MV-4-11 (cell line): ENCODE data around the gene MRPS33.
"Not testable (repeated sequence)": the region's sequence is repeated elsewhere in the genome, so short reads cannot be mapped to it uniquely, and the experiment has no call there.

Experiments used
- DNase-seq: peaks from one replicate; lab custom pipeline; 2025; lab: John Stamatoyannopoulos, UW

Gene MRPS33

DNA sequence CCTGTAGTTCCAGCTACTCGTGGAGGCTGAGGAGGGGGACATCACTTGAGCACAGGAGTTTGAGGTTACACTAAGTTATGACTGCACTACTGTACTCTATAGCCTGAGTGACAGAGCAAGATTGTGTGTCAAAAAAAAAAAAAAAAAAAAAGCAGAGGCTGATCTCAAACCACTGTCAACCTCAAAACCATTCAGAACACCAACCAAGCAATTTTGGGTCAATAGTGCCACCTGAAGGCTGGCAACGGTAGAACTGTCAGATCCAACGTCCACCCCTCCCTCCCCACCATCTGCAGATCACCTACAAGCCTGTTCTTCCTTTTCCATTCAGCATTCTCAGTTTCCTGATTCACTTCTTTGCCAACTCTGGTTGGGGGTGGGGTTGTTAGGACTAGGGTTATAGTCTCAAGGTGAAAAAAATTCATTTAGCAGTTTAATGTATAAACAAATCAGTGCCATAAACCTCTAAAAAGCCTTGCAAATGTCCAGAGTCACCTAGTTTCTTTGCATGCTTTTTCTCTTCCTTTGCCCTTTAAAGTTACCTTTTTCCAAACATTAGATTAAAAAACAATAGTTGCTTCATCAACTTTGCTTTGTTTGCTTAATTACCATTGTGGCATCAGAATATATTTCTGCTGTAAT lies 2.6 kb downstream of the MRPS33 start:
- DNase-seq: peak; percentile 58

DNA sequence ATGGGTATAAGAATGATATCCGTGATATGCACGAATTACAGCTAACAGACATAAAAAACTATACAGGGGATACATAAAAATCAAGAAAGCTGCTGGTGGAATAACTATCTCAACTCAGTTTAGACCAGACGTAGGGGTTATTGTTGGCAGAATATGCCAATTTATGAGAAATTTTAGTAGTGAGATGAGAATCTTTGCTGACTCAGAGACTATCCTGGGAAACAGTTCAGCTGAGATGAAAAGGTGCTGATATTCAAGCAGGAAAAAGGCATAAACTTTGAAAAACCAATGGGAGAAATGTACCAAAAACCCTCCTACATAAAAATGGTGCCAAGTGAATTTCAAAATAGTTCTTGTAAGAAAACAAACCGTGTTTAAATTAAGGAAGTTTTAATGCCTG lies 3.3 kb downstream of the MRPS33 start:
- no peak for DNase-seq

DNA sequence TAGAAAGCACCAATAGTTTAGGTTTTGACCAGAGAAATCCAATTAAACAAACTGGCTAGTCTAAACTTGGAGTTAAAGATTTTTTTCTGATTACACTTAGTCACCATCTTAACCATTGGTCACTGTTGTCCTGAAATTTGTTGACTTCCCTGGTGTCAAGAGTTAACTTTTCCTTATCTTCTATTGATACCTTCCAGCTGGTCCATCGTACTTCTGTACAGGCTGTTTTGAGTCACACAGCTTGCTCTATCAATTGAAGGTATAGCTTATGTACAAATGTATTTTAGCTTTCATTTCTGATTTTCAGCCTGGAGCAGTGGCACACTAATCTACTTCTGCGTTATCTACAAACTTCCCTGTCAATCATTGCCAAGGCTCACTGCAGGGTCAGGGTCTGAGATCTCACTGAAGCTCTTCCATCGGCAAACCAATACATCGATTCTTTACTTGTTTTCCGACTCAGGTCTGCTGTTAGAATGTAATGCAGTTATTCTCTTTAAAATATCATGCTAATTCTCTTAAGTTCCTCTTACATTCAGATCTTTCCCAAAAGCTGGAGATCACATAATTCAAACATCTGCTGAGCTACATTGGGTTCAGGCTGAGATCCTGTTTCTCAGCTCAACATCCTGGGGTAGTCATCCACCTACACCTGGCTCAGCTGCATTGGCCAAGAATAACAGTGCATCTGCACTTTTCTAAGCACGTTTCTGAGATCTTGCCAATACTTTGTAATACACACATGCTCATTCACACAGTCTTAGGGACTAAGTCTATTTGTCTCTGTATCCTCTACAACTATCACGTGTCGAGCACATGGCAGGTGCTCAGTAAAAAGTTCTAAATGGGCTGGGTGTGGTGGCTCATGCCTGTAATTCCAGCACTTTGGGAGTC lies 11.3 kb downstream of the MRPS33 start:
- DNase-seq: no peak

DNA sequence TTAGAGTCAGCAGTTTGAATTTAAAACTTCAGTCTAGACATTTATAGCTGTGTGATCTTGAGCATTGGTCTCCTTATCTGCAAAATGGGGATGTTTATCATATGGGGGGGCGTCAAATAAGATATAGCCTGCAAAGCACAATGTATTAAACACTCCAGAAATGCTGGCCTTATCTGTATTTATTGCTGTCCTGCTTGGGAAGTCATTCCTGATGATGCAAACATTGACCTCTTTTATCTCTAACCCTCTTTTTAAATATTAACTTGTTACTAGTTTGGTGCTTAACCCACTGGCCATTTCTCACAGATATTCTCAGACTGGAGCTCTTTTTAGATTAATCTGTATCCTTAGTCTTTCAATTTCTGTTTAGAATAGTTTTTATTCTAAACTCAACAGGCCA lies 13.2 kb downstream of the MRPS33 start:
- no peak for DNase-seq

DNA sequence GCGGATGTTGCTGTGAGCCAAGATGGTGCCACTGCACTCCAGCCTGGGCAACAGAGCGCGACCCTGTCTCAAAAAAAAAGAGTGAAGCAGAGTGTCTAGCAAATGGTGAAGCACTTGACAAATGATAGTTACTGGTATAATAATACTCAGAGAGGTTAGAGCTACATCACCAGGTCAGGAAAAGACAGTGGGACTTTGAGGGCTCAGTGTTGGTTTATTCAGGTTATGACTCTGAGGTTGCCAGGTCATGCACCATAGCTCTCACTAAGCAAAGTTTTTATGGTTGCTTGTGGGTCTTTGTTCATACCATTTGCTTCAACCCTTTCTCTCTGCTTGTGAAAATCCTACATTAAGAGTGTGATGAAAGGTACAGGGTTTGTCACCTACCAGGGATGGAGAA lies 13.6 kb downstream of the MRPS33 start:
- no peak for DNase-seq

DNA sequence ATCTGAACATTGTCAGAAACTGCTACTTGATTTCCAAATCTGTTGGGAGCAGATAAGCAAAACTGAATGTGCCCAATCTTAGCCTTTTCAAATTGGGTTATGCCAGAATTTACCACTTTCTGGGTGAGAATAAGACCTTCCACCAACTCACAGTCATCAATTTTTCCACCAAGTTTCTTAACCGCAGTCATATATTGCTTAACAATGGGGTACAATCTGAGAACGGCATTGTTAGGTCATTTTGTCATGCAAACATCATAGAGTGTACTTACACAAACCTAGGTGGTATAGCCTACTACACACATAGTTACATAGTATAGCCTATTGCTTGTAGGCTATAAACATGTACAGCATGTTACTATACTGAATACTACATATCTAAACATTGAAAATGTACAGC lies 16.0 kb downstream of the MRPS33 start:
- peak; percentile 5 for DNase-seq

DNA sequence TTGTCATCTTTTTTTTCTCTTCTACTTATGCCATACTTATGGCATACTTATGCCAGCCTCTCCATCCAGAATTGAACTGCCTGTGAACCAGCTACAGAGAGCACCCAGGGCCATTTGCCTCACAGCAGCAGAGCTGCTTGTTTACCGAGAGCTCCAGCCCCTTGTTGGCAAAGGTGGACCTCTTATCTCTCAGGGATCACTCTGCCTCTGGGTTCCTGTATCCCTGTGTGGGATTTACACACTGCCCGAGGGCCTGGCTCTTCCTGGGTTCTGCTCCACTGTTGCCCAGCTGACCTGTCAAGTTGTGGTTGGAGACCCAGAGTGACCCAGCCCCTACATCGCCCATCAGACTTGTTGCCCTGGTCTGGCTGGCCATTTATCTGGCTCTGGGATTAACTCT lies 22.3 kb downstream of the MRPS33 start:
- no peak for DNase-seq

DNA sequence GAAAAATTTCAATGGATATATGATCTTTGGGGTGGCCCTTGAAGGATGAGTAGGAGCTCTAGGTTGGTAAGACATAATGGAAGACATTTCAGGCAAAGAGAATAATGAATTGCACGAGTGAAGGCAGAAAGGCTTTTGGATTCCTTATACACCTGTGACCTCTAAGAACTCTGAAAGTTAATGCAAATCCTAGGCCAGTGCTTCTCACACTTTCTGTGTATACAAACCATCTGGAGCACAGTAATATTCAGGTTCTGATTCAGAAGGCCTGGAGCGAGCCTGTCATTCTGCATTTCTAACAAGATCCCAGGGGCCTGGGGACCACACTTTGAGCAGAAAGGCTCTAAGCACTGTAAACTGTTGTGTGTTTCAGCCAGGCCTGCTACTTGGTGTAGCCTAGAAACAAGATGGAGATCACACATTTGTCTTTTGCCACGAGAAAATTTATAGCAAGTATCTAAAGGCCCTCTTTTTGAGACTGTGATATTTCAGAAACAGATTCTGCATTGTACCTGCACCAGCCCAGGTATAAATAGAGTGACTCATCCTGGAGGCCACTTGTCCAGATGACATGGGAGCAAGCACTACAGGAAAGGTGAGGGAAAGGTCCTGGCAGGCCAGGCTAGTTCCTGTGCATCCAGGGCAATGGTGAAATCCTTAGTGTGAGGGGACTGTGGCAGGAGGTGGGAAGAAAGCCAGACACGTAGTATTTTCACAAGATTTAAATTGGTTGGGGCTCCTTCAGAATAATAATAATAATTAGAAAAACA lies 24.4 kb downstream of the MRPS33 start:
- no peak for DNase-seq

DNA sequence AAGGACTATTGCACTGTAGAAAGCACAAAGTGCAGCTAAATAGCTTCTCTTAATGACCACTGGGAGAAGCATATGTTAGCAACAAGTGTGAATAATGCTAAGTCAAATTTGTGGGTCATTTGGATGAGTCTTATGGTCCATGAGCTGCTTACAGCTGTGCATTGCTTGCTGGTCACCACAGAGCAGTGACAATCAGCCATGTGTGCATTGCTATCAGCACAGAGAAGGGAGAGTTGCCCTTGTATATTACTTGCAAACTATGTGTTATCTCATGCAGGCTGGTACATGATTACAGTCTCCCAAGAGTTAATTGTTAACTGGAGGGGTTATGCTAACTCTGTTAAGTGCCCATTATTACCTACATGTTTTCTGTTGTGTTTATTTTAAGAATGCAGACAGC lies 25.7 kb downstream of the MRPS33 start:
- no peak for DNase-seq

DNA sequence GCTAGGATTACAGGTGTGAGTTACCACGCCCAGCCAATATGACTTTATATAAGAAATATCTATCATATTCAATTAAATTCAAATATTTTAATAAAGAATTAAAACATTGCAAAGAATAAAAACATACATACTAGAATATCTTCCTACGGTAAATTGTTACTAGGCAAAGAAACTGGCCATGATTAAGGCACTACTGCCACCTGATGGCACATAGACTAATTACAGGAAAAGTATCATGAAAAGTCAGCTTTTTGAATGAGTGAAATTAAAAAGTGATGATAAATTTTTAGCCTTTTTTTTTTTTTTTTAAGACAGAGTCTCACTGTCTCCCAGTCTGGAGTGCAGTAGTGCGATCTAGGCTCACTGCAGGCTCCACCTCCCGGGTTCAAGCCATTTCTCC lies 30.9 kb downstream of the MRPS33 start:
- DNase-seq: peak; percentile 36

DNA sequence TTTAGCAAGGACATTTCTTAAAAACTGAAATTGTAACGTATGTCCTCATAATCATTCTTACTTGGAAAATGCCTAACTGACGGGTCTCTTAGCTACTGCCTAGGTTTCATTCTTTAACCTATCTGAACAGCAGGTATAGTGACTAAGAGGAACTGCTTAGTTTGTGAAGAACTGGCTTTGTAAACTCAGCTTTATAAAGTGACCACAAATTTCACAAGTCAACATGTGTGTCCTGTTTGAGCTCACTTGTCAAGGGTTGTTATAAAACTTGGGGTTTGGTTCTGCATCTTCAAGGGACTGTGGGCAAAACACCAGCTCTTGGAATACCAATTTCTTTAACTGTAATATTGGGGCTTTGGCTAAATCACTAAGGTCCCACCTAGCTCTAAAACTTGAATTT lies 32.2 kb downstream of the MRPS33 start:
- peak; percentile 91 for DNase-seq

DNA sequence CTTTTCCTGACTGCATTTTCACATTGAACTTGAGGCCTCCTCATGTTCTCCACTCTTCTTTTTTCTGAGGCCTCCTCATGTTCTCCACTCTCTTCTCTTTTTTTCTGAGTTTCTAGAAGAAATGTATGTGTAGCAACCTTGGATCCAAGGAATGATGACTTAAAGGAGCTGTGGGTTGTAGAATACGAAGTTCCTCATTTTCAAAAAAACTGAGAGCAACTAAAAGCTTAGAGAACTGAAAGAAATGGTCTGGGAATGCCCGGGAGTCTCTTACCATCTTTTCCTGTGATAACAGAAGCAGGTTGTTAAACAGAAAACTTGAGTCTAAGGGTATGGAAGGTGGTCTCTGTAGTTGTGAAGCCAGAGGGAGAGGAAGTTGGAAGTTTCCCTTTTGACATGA lies 32.8 kb downstream of the MRPS33 start:
- DNase-seq: peak; percentile 69

DNA sequence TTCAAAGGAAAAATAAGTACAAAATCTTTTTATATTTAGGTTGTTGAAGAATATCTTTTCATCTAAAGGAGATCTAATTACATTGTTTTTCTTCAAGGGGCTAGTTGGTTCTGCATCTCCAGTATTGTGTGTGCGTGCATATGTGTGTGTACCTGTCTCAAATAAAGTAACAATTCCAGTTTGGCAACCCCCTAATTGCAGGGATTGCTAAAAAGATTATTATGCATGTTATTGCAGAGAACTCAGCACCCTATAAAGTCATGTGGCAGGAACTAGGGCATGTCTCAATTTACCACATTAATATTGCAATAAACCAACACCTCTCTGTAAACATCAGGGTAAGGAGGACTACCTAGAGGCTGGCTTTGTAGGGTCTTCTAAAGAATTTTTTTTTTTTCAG lies 37.0 kb downstream of the MRPS33 start:
- no peak for DNase-seq

DNA sequence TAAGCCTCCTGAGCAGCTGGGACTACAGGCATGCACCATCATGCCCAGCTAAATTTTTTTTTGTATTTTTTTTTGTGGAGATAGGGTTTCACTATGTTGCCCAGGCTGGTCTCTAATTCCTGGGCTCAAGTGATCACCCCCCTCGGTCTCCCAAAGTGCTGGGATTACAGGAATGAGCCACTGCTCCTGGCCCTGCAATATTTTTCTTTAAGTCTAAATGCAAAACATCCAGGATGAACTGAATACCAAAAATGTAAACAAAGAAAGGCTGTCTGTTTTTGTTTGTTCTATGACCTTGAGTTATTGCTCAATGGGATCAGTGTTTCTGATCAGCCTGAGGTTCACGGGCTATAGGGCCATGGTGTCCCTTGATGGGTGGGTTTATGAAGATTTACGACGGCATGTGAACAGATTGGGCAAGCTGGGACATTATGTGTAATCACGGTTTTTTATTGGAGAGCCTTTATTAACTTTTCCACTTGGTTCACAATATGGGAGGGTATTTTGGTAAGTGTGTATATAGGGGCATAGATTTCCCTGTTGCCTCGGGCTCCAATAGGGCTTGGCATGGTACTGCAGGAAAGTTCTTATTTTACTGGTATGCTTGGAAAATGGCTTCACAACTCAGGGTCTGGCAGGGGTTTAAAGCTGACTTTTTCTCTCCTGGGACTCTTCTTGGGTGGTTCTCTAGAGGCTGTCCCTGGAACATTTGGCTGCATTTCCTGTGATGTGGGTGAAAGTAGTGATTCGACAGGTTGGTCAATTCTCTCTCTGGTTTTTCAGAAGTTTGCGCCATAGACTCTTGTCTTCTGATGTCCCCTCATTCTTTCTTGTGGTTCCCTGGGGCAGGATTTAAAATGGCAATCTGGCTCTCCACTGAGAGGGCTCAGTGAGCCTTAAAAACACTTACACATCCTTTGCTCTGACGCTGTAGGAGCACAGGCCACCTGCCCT lies 41.6 kb downstream of the MRPS33 start:
- peak; percentile 5 for DNase-seq

DNA sequence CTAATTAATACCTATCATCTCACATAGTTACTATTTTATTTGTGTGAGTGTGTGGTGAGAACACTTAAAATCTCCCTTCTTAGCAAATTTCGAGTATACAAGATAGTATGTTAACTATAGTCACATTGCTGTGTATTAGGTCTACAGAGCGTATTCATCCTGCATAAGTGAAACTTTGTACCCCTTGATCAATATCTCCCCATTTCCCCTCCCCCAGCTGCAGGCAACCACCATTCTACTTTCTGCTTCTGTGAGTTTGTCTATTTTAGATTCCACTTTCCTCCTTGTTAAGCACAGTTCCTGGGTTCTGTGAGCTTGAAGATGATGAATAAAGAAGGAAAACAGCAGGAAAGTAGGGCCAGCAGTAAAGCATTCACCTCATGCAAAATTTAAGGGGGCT lies 42.4 kb downstream of the MRPS33 start:
- DNase-seq: no peak

DNA sequence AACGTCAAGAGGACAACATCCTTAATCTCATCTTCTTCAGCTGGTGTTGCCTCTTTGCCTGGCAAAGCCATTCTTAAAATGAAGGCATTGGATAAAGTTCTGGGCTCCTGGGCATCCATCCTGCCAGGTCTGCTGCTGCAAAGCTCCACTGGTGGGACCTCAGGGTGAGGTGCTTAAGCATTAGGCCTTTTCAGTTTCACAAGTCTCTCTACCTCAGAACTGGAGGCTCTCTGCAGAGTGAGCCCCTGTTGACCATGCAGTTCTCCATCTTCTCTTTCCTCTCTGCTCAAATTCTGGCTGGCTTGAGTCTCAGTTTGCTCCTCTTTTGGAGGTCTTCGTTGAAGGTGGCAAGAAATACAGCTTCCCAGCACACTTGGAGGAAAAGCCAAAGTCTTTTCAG lies 47.3 kb downstream of the MRPS33 start:
- no peak for DNase-seq

DNA sequence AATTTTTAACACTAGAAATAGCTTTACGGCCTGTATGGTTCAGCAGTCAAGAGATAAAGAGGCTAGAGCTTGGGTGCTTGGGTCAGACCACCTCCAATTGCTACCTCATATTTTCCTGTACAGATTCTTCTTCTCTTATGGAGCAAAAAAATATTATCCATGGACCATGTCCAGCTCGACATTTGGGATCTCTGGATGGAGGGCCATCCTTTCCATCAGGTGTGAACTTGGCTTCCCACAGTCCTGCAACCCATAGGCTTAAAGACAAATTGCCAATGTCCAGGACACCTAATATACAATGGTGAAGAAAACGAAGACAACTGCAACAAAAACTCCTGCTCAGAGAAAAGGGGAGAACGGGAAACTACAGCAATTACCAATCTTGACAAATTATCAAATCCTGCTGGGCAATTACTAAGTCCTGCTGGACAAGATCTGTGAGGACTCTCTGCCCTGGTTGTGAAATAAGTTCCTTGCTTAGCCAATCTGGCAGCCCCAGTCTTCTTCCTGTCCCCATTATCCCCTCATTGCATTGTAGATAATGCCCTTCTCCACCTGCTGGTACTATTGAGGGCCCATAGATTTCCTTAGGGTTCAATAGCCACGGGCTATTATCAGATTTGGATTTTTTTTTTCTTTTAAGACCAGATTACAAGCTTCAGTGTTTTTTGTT lies 48.1 kb downstream of the MRPS33 start:
- DNase-seq: no peak

DNA sequence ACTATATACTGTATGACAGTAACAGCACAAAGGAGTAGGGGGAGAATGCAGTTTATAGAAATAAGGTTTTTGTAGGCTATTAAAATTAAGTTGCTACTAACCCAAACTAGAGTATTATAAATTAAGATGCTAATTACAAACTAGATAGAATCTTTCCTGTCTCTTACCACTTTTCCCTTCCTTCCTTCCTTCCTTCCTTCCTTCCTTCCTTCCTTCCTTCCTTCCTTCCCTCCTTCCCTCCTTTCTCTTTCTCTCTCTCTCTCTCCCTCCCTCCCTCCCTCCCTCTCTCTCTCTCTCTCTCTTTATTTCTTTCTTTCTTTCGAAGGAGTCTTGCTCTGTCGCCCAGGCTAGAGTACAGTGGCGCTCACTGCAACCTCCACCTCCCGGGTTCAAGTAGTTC lies 53.6 kb downstream of the MRPS33 start:
- DNase-seq: no peak

DNA sequence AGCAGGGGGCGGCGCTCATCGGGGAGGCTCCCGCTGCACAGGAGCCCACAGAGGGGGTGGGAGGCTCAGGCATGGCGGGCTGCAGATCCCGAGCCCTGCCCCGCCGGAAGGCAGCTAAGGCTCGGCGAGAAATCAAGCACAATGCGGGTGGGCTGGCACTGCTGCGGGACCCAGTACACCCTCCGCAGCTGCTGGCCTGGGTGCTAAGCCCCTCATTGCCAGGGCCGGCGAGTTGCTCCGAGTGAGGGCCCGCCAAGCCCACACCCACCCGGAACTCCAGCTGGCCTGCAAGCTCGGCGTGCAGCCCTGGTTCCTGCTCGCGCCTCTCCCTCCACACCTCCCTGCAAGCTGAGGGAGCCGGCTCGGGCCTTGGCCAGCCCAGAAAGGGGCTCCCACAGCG lies 57.8 kb downstream of the MRPS33 start:
- not testable (repeated sequence) for DNase-seq
